ENCODE measurements around the gene METTL26.

- no peak for TF ChIP-seq CTCF (IDR thresholded peaks at IDR 0.05)
- TF ChIP-seq POLR2A (IDR thresholded peaks at IDR 0.05), result no peak
Observed at GRCh38 chr16:661184-661821, 25.2 kb upstream of the METTL26 start.
